GM20431 (cell line): ENCODE measurements around the gene LMBRD2.
"Not testable (repeated sequence)": the region's sequence is repeated elsewhere in the genome, so short reads cannot be mapped to it uniquely, and the experiment has no call there.

Source experiments
- in situ Hi-C: fragments of 300-500 bp; cut with MseI, MboI; formaldehyde crosslinking; loops from one replicate; pipeline ENCODE4 v1.15.0; 2020; ENCODE audit warnings: low sequenced_read_pairs; ENCODE audit not compliant: unreplicated experiment

LMBRD2 gene

DNA sequence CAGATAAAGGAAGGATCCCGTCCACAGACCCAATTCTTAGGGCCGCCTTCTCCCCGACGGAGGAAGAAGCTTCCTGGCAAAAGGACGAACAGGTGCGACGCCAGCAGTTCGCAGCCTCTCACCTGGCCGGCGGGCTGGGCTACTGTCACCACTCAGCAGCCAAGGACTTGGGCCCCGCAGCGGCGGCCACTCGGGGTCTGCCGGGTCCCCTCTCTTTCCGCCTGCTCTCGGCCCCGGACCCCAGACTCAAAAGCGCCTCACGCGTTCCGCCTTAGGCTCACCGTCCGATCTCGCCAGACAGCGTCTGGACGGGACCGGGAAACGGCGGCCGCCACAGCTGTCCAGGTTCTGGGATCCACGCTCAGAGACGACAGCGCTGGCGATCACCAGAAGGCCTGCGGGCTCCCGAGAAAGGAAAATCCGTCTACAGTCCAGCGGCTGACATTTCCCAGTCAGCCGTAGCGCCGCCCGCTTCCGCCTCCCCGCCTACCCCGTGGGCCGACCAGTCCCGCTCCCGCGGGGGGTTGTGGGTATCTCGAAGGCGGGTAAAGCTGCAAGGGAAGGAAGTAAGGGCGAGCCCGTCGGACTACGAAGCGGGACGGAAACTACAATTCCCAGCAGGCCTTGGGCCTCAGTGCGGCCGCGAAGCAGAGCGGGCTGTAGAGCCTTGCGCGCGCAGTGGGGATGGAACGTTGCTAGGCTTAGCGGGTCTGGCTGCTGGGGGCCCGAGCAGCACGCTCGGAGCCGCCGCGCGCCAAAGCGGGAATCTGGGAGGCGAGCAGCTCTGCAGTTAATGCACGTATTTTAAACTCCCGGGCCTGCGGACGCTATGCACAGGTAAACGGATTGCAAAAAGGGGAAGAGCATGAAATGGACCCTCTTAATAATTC lies at the start of gene LMBRD2, which contains the start of gene SKP2:
LMBRD2 (minus strand) TSS at position 454 of the 890 bp plus-strand sequence. CDS start 8,538 bp downstream, outside the sequence.
SKP2 (plus strand) TSS at position 678 of the 890 bp plus-strand sequence; CDS start at position 830, 152 bp downstream.
- in situ Hi-C loops: no loop called here

DNA sequence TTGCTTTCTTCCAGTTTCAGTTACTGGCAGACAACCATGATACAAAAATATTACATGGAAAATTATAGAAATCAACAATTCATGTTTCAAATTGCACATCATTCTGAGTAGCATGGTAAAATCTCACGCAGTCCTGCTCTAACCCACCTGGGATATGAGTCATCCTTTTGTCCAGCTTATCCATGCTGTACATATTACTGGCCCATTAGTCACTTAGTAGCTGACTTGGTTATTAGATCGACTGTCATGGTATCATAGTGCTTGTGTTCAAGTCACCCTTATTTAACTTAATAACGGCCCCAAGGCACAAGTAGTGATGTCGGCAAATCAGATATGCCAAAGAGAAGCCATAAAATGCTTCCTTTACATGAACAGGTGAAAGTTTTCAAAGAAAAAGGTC lies 48.8 kb upstream of the LMBRD2 start:
- in situ Hi-C loops: no loop called here

DNA sequence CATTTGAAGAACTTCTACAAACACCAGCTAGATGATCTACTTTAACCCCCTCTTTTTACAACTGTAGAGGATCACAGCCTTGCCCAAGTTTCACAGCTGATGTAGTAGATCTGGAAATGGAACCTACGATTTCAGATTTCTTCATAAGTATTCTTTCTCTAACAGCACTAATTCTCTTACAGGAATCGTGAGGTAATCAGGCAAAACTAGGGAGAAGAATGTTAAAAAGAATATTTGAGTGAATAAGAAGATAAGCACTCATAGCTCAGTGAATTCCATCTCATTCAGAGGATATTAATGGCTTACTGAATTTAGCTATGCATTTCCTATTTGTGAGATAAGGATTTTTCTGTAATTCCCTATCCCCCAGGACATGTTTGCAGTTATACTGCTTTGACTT lies 47.9 kb upstream of the LMBRD2 start:
- in situ Hi-C loops: no loop called here

DNA sequence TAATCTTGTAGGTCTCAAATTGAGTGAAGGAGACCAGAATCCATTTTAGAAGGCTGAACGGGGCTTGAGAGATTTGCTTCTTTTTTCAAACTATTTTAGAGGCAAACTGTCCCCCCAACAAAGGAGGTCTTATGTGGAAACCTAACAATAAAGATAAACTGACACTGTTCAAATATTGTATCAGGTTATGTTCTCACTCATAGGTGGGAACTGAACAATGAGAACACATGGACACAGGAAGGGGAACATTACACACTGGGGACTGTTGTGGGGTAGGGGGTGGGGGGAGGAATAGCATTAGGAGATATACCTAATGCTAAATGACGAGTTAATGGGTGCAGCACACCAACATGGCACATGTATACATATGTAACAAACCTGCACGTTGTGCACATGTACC lies 47.1 kb upstream of the LMBRD2 start:
- in situ Hi-C loops: not testable (repeated sequence)

DNA sequence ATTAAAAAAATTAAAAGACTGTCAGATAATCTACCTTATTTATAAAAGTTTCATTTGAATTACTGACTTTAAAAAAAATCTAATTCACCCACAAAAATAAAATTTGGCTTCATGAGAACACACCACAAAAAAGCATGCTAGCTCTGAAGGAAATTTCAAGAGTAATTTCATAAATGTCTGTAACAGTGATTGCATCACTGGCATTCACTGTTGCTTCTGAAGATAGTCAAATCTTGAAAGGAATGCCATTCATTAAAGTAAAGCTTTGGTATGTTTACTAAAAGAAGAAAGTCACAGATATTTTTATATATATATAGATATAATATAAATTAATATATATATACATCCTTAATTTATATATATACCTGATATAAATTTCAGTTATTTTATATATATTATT lies 46.6 kb upstream of the LMBRD2 start:
- in situ Hi-C loops: no loop called here

DNA sequence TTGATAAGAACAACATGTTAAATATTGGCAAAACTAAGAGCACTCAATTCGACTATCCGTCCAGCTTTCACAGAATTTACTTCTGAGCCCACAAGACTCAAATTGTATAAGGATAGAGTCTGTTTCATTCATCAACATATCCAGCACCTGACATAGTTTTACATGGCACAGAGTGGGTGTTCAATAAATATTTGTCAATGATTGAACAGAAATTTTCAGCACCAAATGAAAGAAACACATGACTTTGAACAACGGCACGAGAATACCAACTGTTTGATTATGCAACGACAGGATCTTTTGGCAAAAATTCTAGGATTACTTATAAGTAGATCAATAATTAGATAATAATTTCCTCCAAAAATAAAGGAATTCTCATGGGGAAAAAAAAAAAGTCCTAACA lies 42.1 kb upstream of the LMBRD2 start:
- in situ Hi-C loops: no loop called here

DNA sequence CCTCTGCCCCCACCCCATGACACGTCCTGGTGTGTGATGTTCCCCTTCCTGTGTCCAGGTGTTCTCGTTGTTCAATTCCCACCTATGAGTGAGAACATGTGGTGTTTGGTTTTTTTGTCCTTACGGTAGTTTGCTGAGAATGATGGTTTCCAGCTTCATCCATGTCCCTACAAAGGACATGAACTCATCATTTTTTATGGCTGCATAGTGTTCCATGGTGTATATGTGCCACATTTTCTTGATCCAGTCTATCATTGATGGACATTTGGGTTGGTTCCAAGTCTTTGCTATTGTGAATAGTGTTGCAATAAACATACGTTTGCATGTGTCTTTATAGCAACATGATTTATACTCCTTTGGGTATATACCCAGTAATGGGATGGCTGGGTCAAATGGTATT lies 32.7 kb upstream of the LMBRD2 start:
- in situ Hi-C loops: not testable (repeated sequence)

DNA sequence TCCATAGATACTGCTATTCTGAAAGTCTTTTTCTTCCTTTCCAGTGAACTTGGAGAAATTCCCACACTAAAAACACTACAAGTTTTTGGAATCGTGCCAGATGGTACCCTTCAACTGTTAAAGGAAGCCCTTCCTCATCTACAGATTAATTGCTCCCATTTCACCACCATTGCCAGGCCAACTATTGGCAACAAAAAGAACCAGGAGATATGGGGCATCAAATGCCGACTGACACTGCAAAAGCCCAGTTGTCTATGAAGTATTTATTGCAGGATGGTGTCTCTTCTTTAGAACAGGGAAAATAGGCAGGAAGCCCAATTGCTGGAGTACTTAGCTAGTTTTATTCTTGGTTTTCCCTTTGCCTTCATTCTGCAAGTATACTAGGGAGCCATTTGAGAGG lies 30.1 kb upstream of the LMBRD2 start:
- in situ Hi-C loops: no loop called here

DNA sequence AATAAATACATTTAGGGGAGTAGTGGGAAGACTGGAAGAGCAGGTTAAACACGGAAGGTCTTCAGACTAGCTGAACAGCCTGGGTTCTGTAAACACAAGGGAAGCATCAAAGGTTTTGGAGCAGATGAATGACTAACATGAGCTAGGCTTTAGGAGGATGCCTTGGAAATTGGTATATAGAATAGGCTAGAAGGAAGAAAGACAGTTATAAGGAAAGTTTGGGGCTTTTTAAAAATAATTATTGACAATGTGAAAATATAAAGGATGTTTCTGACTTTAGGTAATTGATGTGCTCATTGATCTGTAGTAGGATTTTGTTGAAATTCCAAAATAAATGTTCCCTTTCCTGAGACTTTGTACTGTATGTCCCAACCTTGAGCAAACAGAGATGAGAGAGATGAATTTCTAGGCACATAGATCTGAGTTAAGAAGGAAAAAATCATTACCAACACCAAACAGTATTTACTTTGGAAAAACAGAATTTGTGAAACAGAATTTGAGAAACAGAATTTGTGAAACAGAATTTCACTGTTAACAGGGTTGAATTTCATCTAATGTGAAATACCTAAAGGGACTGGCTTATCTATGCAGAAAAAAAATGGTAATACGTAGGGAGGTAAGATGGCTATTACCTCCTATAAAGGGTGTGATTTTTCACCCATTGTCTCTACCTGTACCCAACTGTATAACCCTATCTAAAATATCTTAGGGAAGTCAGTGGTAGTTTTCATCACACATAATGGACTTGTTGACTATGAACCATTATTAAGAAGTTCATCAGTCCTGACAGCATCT lies 29.1 kb upstream of the LMBRD2 start:
- in situ Hi-C loops: no loop called here

DNA sequence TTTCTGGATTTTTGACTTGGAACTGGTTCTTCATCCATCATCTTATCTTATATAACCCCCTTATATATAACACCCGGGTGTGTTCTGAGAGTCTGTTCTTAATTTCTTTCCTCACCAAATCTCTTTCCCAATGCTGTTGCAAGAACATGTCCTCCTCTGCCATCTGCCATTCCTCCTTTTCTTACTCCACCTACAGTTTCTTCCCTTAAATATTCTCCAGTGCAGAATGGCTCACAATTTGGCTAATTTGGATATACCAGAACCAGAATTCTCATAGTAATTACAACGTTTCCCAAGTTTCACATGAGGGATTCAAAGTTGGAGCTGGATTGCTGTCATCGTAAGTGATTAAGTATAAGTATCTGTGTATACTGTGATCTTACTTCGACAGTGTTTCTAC lies 28.3 kb upstream of the LMBRD2 start:
- in situ Hi-C loops: no loop called here

DNA sequence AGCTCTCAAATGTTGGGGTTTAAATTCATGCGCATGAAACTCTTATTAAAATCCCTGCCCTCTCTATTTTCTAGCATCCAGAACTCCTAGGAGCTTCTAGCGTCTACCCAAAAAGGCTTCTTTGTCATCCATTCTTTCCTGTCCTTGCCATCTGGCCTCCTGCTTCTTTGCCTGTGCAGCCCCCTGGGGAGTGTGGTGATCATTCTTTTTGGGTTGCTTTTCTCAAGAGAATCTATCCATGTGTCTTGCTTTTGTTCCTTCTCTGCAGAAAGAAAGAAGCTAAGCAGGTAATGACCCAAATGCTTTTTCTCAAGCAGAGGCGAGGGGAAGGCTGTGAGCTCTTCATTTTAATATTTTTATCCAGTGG lies 26.8 kb upstream of the LMBRD2 start:
- in situ Hi-C loops: no loop called here

DNA sequence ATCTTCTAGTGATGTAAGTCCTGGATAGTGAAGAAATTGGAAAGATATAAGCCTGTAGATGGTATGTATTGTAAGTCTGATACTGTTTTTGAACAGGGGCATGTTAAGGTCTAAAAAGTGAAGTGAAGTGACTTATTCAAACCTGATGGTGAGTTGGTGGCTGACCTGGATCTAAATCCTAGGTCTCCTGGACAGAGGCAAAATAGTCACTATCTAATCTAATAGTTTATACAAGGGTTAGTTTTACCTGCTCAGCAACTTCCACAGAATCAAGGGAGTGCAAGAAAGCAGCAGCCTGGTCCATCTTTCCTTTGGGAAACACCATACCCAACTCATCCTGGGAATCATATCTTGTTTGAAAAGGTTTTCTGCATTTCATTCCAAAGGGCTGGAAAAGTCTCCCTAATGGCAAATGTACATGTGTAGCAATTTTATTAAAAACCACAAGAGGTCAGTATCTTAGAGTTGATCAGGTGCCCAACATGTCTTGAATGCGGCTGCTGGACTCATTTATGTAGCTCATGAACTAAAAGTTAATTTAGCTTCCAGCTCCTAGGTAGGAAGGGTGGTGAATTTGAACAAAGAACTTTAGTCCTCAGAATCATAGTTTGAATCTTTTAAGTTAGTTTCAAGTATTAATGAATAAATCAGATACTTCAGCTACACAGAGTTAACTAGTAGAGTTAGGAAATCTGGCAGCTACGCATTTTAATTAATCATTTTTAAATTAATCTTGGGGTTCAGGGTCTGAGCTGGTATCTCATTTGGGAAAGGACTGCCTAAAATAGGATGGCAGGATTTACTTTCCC lies 26.2 kb upstream of the LMBRD2 start:
- in situ Hi-C loops: no loop called here

DNA sequence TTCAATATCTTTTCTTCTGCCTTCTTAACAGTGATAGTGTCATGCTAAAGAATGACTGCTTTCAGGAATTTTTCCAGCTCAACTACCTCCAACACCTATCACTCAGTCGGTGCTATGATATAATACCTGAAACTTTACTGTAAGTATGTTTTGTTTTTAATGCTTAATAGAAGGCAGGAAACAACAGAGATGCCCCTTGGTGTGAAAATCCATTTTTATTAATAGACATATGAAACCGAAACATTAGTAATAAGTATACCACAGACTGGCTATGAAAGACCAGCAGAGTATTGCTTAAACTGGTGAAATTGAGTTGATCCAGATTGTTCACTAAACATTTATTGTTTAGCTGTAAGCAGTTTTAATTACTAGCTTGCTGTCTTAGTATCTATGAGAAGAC lies 25.5 kb upstream of the LMBRD2 start:
- in situ Hi-C loops: no loop called here

DNA sequence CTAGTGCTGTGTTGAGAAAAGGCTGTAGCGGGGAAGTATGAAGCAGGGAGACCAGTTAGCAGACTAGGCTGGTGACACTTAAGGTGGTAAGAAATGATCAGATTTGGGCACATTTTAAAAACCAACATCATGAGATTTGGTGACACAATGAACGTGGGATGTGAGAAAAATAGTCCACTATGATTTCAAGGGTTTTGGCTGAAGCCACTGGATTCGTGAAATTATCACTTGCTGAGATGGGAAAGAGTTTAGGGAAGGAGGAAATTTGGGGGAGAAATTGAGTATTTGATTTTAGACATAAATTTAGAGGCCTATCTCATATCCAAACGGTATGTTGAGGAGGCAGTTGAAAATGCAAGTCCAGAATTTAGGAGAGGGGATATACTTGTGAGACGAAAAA lies 23.4 kb upstream of the LMBRD2 start:
- in situ Hi-C loops: no loop called here

DNA sequence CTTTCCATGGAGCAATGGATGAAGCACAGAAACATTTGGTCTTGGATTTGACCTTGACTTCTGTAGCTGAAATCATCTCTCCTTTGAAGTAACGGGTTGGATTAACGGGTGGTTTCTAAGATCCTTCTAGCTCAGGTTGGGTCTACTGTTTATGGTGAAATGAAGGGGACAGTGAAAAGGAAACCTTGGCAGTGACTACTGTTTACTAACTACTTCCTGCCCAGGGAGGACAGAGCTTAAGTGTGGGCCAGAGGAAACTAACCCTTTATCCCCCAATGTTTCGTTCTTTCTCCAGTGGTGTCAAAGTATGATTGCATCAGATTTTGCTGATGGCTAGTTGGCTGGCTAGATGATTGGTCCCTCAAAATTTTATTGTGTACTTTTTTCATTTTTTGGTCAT lies 22.4 kb upstream of the LMBRD2 start:
- in situ Hi-C loops: no loop called here

DNA sequence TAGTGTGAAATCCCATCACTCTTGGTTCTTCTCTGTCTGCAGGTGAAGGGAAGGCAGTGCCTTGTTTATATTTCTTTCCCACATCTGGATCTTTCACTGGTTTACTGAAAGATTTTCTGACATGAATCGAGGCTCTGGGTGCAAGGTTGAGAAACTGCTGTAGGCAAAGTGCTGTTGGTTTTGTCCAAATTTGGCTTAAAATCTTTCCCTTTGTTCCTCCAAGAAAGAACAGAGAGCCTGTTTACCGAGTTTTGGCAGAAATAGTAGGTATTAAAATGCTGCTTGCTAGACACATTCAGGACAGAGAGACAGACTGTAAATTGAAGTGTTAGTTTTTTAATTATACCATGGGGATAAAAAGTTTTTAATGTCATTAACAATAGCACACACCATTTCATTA lies 21.7 kb upstream of the LMBRD2 start:
- in situ Hi-C loops: no loop called here

DNA sequence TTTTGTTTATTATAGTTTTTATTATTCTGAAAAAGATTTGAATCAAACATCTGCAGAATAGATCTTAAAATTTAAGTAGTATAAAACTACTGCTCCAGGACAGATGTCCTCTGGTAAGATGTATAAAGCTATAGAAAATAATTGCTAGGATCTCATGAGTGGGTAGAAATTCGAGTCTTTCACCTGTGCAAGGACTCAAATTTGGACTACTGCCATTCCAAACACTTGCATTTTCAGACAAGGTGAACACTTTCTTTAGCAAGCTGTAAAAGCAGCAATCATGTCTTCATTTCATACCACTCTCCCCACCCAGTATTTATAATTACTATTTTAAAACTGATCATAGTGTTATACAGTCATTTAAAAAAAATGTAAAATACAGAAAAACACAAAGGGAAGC lies 20.9 kb upstream of the LMBRD2 start:
- in situ Hi-C loops: no loop called here

DNA sequence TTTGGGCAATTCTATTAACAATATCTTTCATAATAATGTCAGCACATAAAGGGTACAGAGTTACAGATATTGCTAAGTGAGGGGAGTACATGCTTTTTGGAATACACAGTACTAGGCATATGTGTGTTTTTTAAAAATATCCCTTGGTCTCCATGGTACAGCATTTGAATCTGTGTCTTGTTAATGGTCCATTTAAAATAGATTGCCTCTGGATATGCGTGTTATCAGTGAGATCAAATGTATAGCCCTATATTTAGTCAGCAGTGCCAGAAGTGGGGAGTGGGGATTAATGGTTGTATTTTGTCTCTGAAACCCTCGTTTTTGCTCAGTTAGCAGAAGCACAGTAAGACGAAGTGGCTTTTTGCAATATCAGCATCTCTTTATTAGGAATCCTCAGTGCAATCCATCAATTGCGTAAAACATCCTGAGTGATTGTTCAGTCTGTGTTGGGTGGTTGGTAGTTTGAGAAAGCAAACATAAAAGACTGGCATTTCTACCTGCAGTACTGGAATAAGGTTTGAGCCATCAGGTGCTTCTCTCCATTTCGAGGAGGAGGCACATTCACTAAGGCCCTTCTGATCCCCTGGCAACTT lies 19.2 kb upstream of the LMBRD2 start:
- in situ Hi-C loops: no loop called here

DNA sequence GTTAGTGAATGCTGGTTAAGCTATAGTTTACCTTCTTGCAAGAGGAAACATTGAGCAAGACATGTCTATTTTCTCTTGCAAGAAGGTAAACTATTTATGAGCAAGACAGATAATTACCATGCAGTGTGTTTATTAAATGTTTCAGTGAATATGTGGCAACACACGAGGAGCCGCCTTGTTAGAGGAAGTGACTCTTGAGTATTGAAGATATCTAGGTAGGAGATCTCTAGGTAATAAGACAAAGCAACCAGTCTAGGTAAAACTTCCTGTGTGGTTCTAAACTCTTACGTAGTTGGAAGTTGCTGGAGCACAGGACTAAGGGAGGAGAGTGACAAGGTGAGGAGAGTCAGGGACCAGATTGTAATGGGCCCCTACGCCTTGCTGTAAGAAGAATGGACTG lies 17.1 kb upstream of the LMBRD2 start:
- in situ Hi-C loops: no loop called here

DNA sequence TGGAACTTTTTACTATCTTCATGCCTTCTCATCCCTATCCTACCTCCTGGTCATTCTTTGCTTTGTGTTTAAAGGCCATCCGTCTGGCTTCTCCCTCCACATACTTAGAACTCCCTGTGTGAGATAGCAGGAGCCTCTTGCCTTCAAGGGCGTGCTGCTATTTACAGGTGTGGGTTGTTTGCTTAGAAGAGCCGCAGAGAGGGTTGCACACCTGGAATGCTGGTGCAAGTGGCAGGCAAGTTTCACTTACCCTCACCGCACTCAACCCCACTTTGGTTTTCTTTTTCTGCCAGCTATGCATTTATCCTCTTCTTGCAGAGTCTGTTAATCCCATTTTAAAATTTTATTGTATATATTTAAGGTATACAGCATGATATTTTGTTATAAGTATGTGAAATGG lies 12.8 kb upstream of the LMBRD2 start:
- in situ Hi-C loops: no loop called here
